ENCODE data around the gene NDRG3. TPM values are rescaled to one million over a fixed set of nuclear protein-coding genes. Genes with fewer than 3 reads are reported as not detected.

The NDRG3 gene
- total RNA-seq, 1 donor from 2014 or later, result 24.7 TPM

- H3K4me3 Mint-ChIP-seq (ENCODE audit: low read depth), result no peak overlapping the region
- no peak for TF ChIP-seq CTCF (IDR thresholded peaks at IDR 0.05; ENCODE audit: unreplicated experiment)
- peaks cover 2% of the 10 kb centered on the region for H3K36me3 Mint-ChIP-seq (ENCODE audit: insufficient read depth)
- no peaks in the 10 kb centered on the region for H3K9me3 Mint-ChIP-seq (ENCODE audit: low read depth)
- no peaks in the 10 kb centered on the region for H3K27me3 Mint-ChIP-seq
- H3K4me1 Mint-ChIP-seq (ENCODE audit: low read depth), result peaks cover 2% of the 10 kb centered on the region
- no peak overlapping the region for H3K27ac Mint-ChIP-seq
- DNase-seq (ENCODE audit: low spot score, unreplicated experiment), result no peak
These were observed 19.7 kb downstream of the NDRG3 start for GRCh38 chr20:36726168-36726567.

- no peaks in the 10 kb centered on the region for H3K9me3 Mint-ChIP-seq (ENCODE audit: low read depth)
These were observed 25.4 kb downstream of the NDRG3 start for GRCh38 chr20:36720510-36720909.

GRCh38 chr20:36717657-36718056 is 28.2 kb downstream of the NDRG3 start:
- Mint-ChIP-seq H3K4me1 (ENCODE audit: low read depth) (peaks cover 6% of the 10 kb centered on the region), H3K4me3 (ENCODE audit: low read depth) (no peak overlapping the region), H3K9me3 (ENCODE audit: low read depth) (no peaks in the 10 kb centered on the region), H3K27ac (no peak overlapping the region), H3K27me3 (no peaks in the 10 kb centered on the region), H3K36me3 (ENCODE audit: insufficient read depth) (peaks cover 6% of the 10 kb centered on the region)
- DNase-seq (ENCODE audit: low spot score, unreplicated experiment), result no peak
- no peak for TF ChIP-seq CTCF (IDR thresholded peaks at IDR 0.05; ENCODE audit: unreplicated experiment)

More at GRCh38 chr20:36720510-36720909, 25.4 kb downstream of the NDRG3 start:
- no peaks in the 10 kb centered on the region for H3K27me3 Mint-ChIP-seq
- H3K27ac Mint-ChIP-seq, result no peak overlapping the region
- no peak for TF ChIP-seq CTCF (IDR thresholded peaks at IDR 0.05; ENCODE audit: unreplicated experiment)
- H3K36me3 Mint-ChIP-seq (ENCODE audit: insufficient read depth), result peaks cover 6% of the 10 kb centered on the region
- H3K4me3 Mint-ChIP-seq (ENCODE audit: low read depth), result no peak overlapping the region
- no peaks in the 10 kb centered on the region for H3K4me1 Mint-ChIP-seq (ENCODE audit: low read depth)
- no peak for DNase-seq (ENCODE audit: low spot score, unreplicated experiment)

- no peaks in the 10 kb centered on the region for H3K9me3 Mint-ChIP-seq (ENCODE audit: low read depth)
- H3K4me1 Mint-ChIP-seq (ENCODE audit: low read depth), result peaks cover 6% of the 10 kb centered on the region
- no peak for TF ChIP-seq CTCF (IDR thresholded peaks at IDR 0.05; ENCODE audit: unreplicated experiment)
- no peak for DNase-seq (ENCODE audit: low spot score, unreplicated experiment)
- no peaks in the 10 kb centered on the region for H3K27me3 Mint-ChIP-seq
- no peak overlapping the region for H3K4me3 Mint-ChIP-seq (ENCODE audit: low read depth)
- H3K27ac Mint-ChIP-seq, result no peak overlapping the region
- H3K36me3 Mint-ChIP-seq (ENCODE audit: insufficient read depth), result peaks cover 6% of the 10 kb centered on the region
These were observed 28.9 kb downstream of the NDRG3 start for GRCh38 chr20:36717021-36717420.

- Mint-ChIP-seq H3K9me3 (ENCODE audit: low read depth) (no peaks in the 10 kb centered on the region), H3K27me3 (no peaks in the 10 kb centered on the region), H3K4me3 (ENCODE audit: low read depth) (no peak overlapping the region), H3K36me3 (ENCODE audit: insufficient read depth) (peaks cover 2% of the 10 kb centered on the region), H3K4me1 (ENCODE audit: low read depth) (peaks cover 6% of the 10 kb centered on the region), H3K27ac (no peak overlapping the region)
- no peak for DNase-seq (ENCODE audit: low spot score, unreplicated experiment)
- no peak for TF ChIP-seq CTCF (IDR thresholded peaks at IDR 0.05; ENCODE audit: unreplicated experiment)
These were observed 33.1 kb downstream of the NDRG3 start for GRCh38 chr20:36712775-36713174.

Data from progenitor cell of endocrine pancreas (in vitro differentiated cells).